Measurements from ENCODE around the gene IFNA7. TPM values are rescaled to one million over a fixed set of nuclear protein-coding genes. Genes with fewer than 3 reads are reported as not detected.
"Not testable (repeated sequence)": the region's sequence is repeated elsewhere in the genome, so short reads cannot be mapped to it uniquely, and the experiment has no call there.

The IFNA7 gene
- total RNA-seq, 1 donor from 2014 or later = not detected

- DNase-seq = no peak
- H3K9me3 Mint-ChIP-seq = no peaks in the 10 kb centered on the region
- ChIA-PET CTCF (no interaction called here), POLR2A (no interaction called here)
- no peak for ATAC-seq (ENCODE audit: low read depth)
- intact Hi-C loops (cut with micrococcal nuclease) = no loop called here
- no peak overlapping the region for H3K4me3 Mint-ChIP-seq
- H3K36me3 Mint-ChIP-seq (ENCODE audit: low read depth) = no peaks in the 10 kb centered on the region
- peaks cover 5% of the 10 kb centered on the region for H3K27me3 Mint-ChIP-seq
- no peak for TF ChIP-seq CTCF (IDR thresholded peaks at IDR 0.05)
- H3K4me1 Mint-ChIP-seq = peaks cover 13% of the 10 kb centered on the region
- H3K27ac Mint-ChIP-seq = no peak overlapping the region
Observed at GRCh38 chr9:21210311-21210710, 8.3 kb upstream of the IFNA7 start.

GRCh38 chr9:21207043-21207442 lies 5.0 kb upstream of the IFNA7 start, which contains the start of gene IFNA10:
Gene IFNA10 (minus strand): TSS chr9:21207143. CDS start chr9:21207097, 46 bp downstream.
- ATAC-seq (ENCODE audit: low read depth); CTCF ChIA-PET; intact Hi-C loops (cut with micrococcal nuclease); DNase-seq; H3K27me3 Mint-ChIP-seq; H3K36me3 Mint-ChIP-seq (ENCODE audit: low read depth); H3K27ac Mint-ChIP-seq; H3K4me1 Mint-ChIP-seq; H3K4me3 Mint-ChIP-seq; POLR2A ChIA-PET; H3K9me3 Mint-ChIP-seq: not testable (repeated sequence)

GRCh38 chr9:21205204-21205603 lies 3.2 kb upstream of the IFNA7 start:
- ChIA-PET CTCF (no interaction called here), POLR2A (no interaction called here)
- Mint-ChIP-seq H3K36me3 (ENCODE audit: low read depth) (no peaks in the 10 kb centered on the region), H3K4me1 (no peaks in the 10 kb centered on the region), H3K9me3 (peaks cover 4% of the 10 kb centered on the region), H3K27ac (no peak overlapping the region), H3K27me3 (peaks cover 10% of the 10 kb centered on the region), H3K4me3 (no peak overlapping the region)
- intact Hi-C loops (cut with micrococcal nuclease) = no loop called here
- DNase-seq = no peak
- no peak for TF ChIP-seq CTCF (IDR thresholded peaks at IDR 0.05)
- ATAC-seq (ENCODE audit: low read depth) = no peak

- ATAC-seq (ENCODE audit: low read depth) = peak; percentile 94
- ChIA-PET CTCF (interaction anchor here (0.6 to 2.6 kb wide), 9 partner anchors 12 to 596 kb away, joined by 3 to 19 read pairs (median 5); no protein-coding TSS in a partner anchor), POLR2A (interaction anchor here (0.7 kb wide), 1 partner anchor 41 kb away, joined by 3 read pairs; no protein-coding TSS in a partner anchor)
- peak overlapping the region; percentile 36 for H3K27ac Mint-ChIP-seq
- not testable (repeated sequence) for H3K27me3 Mint-ChIP-seq; H3K9me3 Mint-ChIP-seq; DNase-seq; H3K36me3 Mint-ChIP-seq (ENCODE audit: low read depth)
- peaks cover 18% of the 10 kb centered on the region for H3K4me1 Mint-ChIP-seq
- H3K4me3 Mint-ChIP-seq = peak overlapping the region; percentile 36
- intact Hi-C loops (cut with micrococcal nuclease) = loop anchor here (1.0 to 5.0 kb wide), 6 partner anchors 123 to 594 kb away; partner anchors contain the start of genes IFNA1 and KLHL9
Observed at GRCh38 chr9:21194867-21195776, 6.9 kb downstream of the IFNA7 start.

GRCh38 chr9:21187487-21187886 lies 14.5 kb downstream of the IFNA7 start, which contains the start of gene IFNA4:
Gene IFNA4 (minus strand): TSS chr9:21187587. CDS start chr9:21187531, 56 bp downstream.
- intact Hi-C loops (cut with micrococcal nuclease); H3K27ac Mint-ChIP-seq; H3K4me3 Mint-ChIP-seq; DNase-seq; CTCF ChIA-PET; H3K36me3 Mint-ChIP-seq (ENCODE audit: low read depth); POLR2A ChIA-PET; H3K9me3 Mint-ChIP-seq; H3K27me3 Mint-ChIP-seq; ATAC-seq (ENCODE audit: low read depth): not testable (repeated sequence)
- H3K4me1 Mint-ChIP-seq = peaks cover 15% of the 10 kb centered on the region

GRCh38 chr9:21182810-21183736 lies 18.9 kb downstream of the IFNA7 start:
- peak overlapping the region; percentile 24 for H3K4me3 Mint-ChIP-seq
- H3K27ac Mint-ChIP-seq; H3K9me3 Mint-ChIP-seq; H3K36me3 Mint-ChIP-seq (ENCODE audit: low read depth); DNase-seq; H3K27me3 Mint-ChIP-seq: not testable (repeated sequence)
- intact Hi-C loops (cut with micrococcal nuclease) = loop anchor here (1.0 to 5.0 kb wide), 3 partner anchors 70 to 606 kb away; partner anchors contain the start of gene IFNA1
- CTCF ChIA-PET = interaction anchor here (0.6 to 1.8 kb wide), 12 partner anchors 9 to 608 kb away, joined by 3 to 19 read pairs (median 4); no protein-coding TSS in a partner anchor
- TF ChIP-seq CTCF (IDR thresholded peaks at IDR 0.05) = peak; percentile 34
- POLR2A ChIA-PET = interaction anchor here (0.7 kb wide), 1 partner anchor 620 kb away, joined by 3 read pairs; the partner anchor contains the start of gene MTAP
- ATAC-seq (ENCODE audit: low read depth) = peak; percentile 94
- H3K4me1 Mint-ChIP-seq = peaks cover 13% of the 10 kb centered on the region
